AG08395 (cell line): ENCODE data around the gene CCDC182.

Experiments used
- DNase-seq: peaks from one replicate; pipeline ENCODE4 v3.0.0; 2012; ENCODE audit warnings: mixed read lengths, low spot score

Gene CCDC182

GRCh38 chr17:57745242-57745641, at the start of gene CCDC182:
TSS of gene CCDC182 (minus strand) at chr17:57745299. CDS start at chr17:57745272, 27 bp downstream.
- no peak for DNase-seq

GRCh38 chr17:57794841-57795240, 49.7 kb upstream of the CCDC182 start:
- DNase-seq = no peak

- DNase-seq = no peak
Observed at GRCh38 chr17:57788725-57789124, 43.6 kb upstream of the CCDC182 start.

- no peak for DNase-seq
Observed at GRCh38 chr17:57785022-57785421, 39.9 kb upstream of the CCDC182 start.

- no peak for DNase-seq
Observed at GRCh38 chr17:57784226-57784895, 39.3 kb upstream of the CCDC182 start.

- peak; percentile 52 for DNase-seq
Observed at GRCh38 chr17:57783338-57783742, 38.2 kb upstream of the CCDC182 start.

- DNase-seq = no peak
Observed at GRCh38 chr17:57782647-57783337, 37.7 kb upstream of the CCDC182 start.

- DNase-seq = no peak
Observed at GRCh38 chr17:57782062-57782490, 37.0 kb upstream of the CCDC182 start.

GRCh38 chr17:57781386-57782061, 36.4 kb upstream of the CCDC182 start:
- no peak for DNase-seq

- no peak for DNase-seq
Observed at GRCh38 chr17:57779706-57780105, 34.6 kb upstream of the CCDC182 start.

GRCh38 chr17:57778306-57778705, 33.2 kb upstream of the CCDC182 start:
- no peak for DNase-seq

- no peak for DNase-seq
Observed at GRCh38 chr17:57776366-57776765, 31.3 kb upstream of the CCDC182 start.

- no peak for DNase-seq
Observed at GRCh38 chr17:57774872-57775271, 29.8 kb upstream of the CCDC182 start.

- no peak for DNase-seq
Observed at GRCh38 chr17:57773557-57773956, 28.5 kb upstream of the CCDC182 start.

GRCh38 chr17:57772774-57773173, 27.7 kb upstream of the CCDC182 start:
- DNase-seq = no peak

GRCh38 chr17:57767561-57767960, 22.5 kb upstream of the CCDC182 start:
- DNase-seq = no peak

GRCh38 chr17:57766318-57766943, 21.3 kb upstream of the CCDC182 start:
- no peak for DNase-seq

GRCh38 chr17:57762452-57763395, 17.6 kb upstream of the CCDC182 start:
- no peak for DNase-seq

GRCh38 chr17:57761887-57762286, 16.8 kb upstream of the CCDC182 start:
- DNase-seq = no peak

GRCh38 chr17:57760046-57760445, 14.9 kb upstream of the CCDC182 start:
- DNase-seq = no peak

- DNase-seq = no peak
Observed at GRCh38 chr17:57758654-57759053, 13.6 kb upstream of the CCDC182 start.
